Progenitor cell of endocrine pancreas (in vitro differentiated cells): ENCODE measurements around the gene SRRM4. TPM values are rescaled to one million over a fixed set of nuclear protein-coding genes. Genes with fewer than 3 reads are reported as not detected.

Source experiments
- DNase-seq: peaks from one replicate; pipeline ENCODE4 v3.0.0; 2021; ENCODE audit warnings: low spot score; ENCODE audit not compliant: unreplicated experiment
- H3K27ac Mint-ChIP-seq: 2 replicates; pipeline ENCODE4 v1.8.0; 2021; ENCODE audit warnings: mild to moderate bottlenecking, moderate library complexity, mixed read lengths
- H3K27me3 Mint-ChIP-seq: 2 replicates; pipeline ENCODE4 v1.8.0; 2021; ENCODE audit warnings: mixed read lengths
- H3K36me3 Mint-ChIP-seq: 2 replicates; pipeline ENCODE4 v1.8.0; 2022; ENCODE audit warnings: mixed read lengths; ENCODE audit not compliant: insufficient read depth
- H3K4me1 Mint-ChIP-seq: 2 replicates; pipeline ENCODE4 v1.8.0; 2021; ENCODE audit warnings: low read depth, mixed read lengths
- H3K4me3 Mint-ChIP-seq: 2 replicates; pipeline ENCODE4 v1.8.0; 2021; ENCODE audit warnings: low read depth, mild to moderate bottlenecking, moderate library complexity, mixed read lengths
- H3K9me3 Mint-ChIP-seq: 2 replicates; pipeline ENCODE4 v1.8.0; 2021; ENCODE audit warnings: low read depth, mixed read lengths
- total RNA-seq: library from RNA; stranded (reverse); gene quantifications from 2 replicates; pipeline ENCODE4 v1.2.1, GENCODE V29; 2021
- TF ChIP-seq, protein P1 (sequence below): fragments of 200-600 bp; sonication (generic); IDR thresholded peaks from one replicate; pipeline ENCODE4 v1.5.0; 2021; ENCODE audit warnings: antibody characterized with exemption, mild to moderate bottlenecking; ENCODE audit not compliant: unreplicated experiment

The SRRM4 gene
- total RNA-seq, 1 donor from 2014 or later, result 2.4 TPM

DNA sequence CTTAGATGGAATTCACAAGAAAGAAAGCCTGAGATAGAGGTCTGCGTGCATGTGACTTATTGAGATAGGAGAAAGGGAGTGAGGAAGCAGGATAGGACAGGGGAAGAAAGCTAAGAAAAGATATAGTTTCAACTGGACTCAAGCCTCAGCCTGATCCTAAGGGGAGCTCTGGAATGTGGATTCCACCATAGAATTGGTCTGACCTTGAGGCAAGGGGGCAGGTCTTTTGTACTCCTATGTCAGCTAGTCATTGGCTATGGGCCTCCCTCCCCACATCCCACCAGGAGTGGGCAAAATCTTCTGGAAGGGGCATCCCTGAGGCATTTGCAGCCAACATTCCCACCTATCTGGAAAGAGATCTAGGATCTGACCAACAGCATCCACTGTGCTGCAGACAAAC is 108.9 kb downstream of the SRRM4 start:
- no peak overlapping the region for H3K27ac Mint-ChIP-seq

GRCh38 chr12:119090865-119091264 is 109.5 kb downstream of the SRRM4 start:
- peaks cover 61% of the 10 kb centered on the region for H3K27me3 Mint-ChIP-seq
- H3K36me3 Mint-ChIP-seq, result no peaks in the 10 kb centered on the region
- H3K4me3 Mint-ChIP-seq, result no peak overlapping the region
- H3K27ac Mint-ChIP-seq, result no peak overlapping the region
- H3K4me1 Mint-ChIP-seq, result no peaks in the 10 kb centered on the region
- no peaks in the 10 kb centered on the region for H3K9me3 Mint-ChIP-seq
- no peak for DNase-seq
- TF ChIP-seq, protein P1, sequence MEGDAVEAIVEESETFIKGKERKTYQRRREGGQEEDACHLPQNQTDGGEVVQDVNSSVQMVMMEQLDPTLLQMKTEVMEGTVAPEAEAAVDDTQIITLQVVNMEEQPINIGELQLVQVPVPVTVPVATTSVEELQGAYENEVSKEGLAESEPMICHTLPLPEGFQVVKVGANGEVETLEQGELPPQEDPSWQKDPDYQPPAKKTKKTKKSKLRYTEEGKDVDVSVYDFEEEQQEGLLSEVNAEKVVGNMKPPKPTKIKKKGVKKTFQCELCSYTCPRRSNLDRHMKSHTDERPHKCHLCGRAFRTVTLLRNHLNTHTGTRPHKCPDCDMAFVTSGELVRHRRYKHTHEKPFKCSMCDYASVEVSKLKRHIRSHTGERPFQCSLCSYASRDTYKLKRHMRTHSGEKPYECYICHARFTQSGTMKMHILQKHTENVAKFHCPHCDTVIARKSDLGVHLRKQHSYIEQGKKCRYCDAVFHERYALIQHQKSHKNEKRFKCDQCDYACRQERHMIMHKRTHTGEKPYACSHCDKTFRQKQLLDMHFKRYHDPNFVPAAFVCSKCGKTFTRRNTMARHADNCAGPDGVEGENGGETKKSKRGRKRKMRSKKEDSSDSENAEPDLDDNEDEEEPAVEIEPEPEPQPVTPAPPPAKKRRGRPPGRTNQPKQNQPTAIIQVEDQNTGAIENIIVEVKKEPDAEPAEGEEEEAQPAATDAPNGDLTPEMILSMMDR, result no peak

More for the DNA sequence above, 108.9 kb downstream of the SRRM4 start:
- H3K27me3 Mint-ChIP-seq, result peaks cover 64% of the 10 kb centered on the region
- DNase-seq, result no peak
- H3K4me1 Mint-ChIP-seq, result no peaks in the 10 kb centered on the region
- TF ChIP-seq, protein P1, result no peak
- H3K4me3 Mint-ChIP-seq, result no peak overlapping the region
- H3K36me3 Mint-ChIP-seq, result no peaks in the 10 kb centered on the region
- no peaks in the 10 kb centered on the region for H3K9me3 Mint-ChIP-seq

GRCh38 chr12:119096429-119097202 is 115.3 kb downstream of the SRRM4 start:
- H3K27ac Mint-ChIP-seq, result no peak overlapping the region
- H3K4me3 Mint-ChIP-seq, result no peak overlapping the region
- DNase-seq, result no peak
- peaks cover 4% of the 10 kb centered on the region for H3K4me1 Mint-ChIP-seq
- peaks cover 47% of the 10 kb centered on the region for H3K27me3 Mint-ChIP-seq
- no peaks in the 10 kb centered on the region for H3K36me3 Mint-ChIP-seq
- peaks cover 4% of the 10 kb centered on the region for H3K9me3 Mint-ChIP-seq
- TF ChIP-seq, protein P1, result no peak

DNA sequence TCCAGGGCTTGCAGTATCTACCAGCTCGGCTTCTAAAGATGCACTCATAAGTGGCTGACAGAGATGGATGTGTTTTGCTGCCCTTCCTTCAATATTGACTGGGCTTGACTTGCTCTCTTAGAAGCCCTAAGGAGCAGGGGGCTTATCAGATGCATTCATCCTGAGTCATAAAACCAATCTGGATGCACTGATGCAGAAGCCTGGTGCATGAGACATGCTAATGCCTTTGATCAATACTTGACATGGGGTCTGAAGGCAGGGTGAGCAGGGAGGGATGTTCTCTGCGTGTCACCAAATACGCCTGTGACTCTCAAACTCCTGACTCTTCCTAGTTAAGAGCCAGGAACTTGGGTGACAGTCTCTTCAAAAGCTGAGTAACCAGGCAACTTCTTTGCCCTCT is 119.6 kb downstream of the SRRM4 start:
- TF ChIP-seq, protein P1, result no peak
- H3K36me3 Mint-ChIP-seq, result no peaks in the 10 kb centered on the region
- no peak for DNase-seq
- H3K4me3 Mint-ChIP-seq, result no peak overlapping the region
- peaks cover 4% of the 10 kb centered on the region for H3K4me1 Mint-ChIP-seq
- no peak overlapping the region for H3K27ac Mint-ChIP-seq
- peaks cover 7% of the 10 kb centered on the region for H3K9me3 Mint-ChIP-seq
- peaks cover 14% of the 10 kb centered on the region for H3K27me3 Mint-ChIP-seq

DNA sequence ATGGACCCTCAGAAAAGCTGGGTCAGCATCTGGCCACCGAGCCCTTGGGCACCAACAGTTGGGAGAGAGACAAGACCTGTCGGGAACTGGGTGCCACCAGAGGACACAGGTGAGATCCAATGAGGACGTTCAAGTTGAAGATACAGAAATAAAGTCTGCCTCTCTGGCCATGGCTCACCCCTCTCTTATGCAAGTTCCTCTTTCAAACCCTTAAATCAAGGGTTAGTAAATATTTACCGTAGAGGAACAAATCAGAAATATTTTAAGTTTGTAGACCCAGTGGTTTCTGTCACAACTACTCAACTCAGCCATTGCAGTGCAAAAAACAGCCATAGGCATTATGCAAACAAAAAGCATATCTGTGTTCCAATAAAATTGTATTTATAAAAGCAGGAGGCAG is 120.9 kb downstream of the SRRM4 start:
- Mint-ChIP-seq H3K4me3 (no peak overlapping the region), H3K4me1 (peaks cover 4% of the 10 kb centered on the region), H3K36me3 (no peaks in the 10 kb centered on the region), H3K27ac (peak overlapping the region; percentile 45), H3K27me3 (peaks cover 8% of the 10 kb centered on the region), H3K9me3 (peaks cover 7% of the 10 kb centered on the region)
- no peak for DNase-seq
- TF ChIP-seq, protein P1, result no peak
